ENCODE data around the gene CAMK2D.

CAMK2D gene

DNA sequence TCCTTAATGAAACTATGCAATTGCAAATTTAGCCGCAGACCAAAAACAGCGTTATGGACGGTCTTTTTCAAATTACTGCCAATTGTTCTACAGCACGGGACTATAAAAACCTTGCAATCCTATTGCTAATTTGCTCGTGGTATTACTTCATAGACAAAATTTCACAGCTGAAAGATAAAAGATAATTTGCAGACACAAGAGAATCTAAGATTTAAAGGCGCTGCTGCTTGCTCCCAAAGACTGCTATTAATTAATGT lies 1.4 kb upstream of the CAMK2D start:
- no peak for DNase-seq (ENCODE audit: low read depth in 2 of 2, low spot score in 1 of 2)

GRCh38 chr4:113762186-113763028 lies 869 bp upstream of the CAMK2D start:
- DNase-seq (ENCODE audit: low read depth in 2 of 2, low spot score in 1 of 2): peak; percentile 98 to 99

DNA sequence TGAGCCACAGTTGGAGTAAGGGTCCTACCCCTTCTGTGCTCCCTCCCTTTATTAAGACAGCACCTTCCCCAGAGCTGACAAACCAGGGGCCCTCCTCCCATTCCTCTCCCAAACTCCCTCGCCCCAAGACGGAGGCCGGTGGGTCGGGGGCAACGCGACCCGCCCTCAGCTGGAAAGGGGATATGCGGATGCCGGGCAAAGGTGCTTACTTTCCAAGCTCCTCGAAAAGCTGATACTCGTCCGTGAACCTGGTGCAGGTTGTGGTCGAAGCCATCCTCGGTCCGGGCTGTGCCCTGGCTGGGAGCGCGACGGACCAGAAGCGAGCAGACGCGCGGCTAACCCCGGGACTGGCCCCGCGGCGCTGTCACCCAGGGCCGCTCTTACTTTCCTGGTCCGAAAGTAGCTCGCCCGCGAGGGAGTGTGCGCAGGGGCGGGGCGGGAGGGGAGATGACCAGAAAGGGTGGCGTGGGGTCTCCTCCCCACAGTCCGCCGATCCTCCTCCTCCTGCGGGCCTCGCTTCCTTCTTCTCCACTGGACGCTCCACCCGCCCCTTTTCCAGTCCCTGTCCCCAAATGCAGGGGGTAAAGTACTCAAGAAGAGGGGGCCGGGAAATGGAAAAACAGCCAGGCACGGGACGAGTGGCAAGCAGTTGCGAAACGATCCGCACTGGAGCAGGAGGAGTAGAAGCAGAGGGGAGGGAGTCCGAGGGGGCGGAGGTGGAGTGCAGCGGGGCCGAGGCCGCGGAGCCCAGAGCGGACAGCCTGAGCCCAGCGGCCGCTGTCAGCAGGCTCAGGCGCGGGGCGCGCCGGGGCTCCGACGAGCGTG lies 531 bp downstream of the CAMK2D start:
- DNase-seq (ENCODE audit: low read depth in 2 of 2, low spot score in 1 of 2): peak in 1 of 2 donors; percentile 25

DNA sequence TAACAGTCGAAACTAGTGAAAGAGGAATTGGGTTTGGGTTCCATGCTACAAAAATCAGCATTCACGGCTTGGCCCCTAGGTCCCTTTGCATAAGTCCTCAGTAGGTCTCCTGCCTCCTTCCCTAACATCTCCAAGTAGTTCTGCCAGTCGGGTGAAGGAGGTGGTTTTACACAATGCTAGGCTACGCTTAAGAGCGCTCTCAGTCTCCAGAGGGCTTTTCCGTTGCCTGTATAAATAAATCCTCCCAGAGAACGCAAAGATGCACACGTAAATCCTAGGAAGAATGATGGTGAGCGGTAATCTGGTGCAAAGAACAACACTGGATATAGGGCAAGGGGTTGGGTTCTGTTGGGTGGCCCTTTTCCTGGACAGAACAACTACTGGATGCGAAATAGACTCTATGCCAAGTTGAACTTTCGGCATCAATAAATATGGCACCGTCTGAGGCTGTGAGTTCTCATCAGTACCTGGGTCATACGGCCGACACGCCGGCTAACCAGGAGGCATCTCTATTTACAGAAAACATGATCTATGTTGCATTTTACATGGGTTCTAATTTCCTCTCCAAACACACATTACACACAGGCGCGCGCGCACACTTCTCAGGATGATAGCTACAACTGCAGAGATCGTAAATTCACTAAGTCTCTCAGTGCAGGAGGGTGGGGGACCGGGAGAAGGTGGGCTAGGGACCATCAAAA lies 1.3 kb downstream of the CAMK2D start:
- no peak for DNase-seq (ENCODE audit: low read depth in 2 of 2, low spot score in 1 of 2)

DNA sequence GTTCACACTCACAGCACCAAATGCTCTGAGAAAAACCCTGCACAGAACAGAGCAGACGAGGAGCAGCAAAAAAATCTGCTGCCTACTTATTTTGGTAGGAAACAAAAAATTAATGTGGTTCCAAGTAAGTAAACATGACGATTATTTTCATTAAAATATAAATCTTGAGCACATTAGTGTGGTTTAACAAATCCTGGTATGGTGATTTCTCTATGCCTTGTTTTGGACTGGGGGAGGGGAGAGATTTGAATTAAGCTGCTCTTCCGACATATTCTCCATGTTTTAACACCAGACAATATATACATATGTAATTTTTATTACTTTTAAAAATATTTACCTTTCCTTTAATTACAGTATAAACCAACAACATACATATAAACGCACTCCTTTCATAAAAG lies 1.8 kb downstream of the CAMK2D start:
- no peak for DNase-seq (ENCODE audit: low read depth in 2 of 2, low spot score in 1 of 2)

GRCh38 chr4:113758372-113758771 lies 3.2 kb downstream of the CAMK2D start:
- DNase-seq (ENCODE audit: low read depth in 2 of 2, low spot score in 1 of 2): no peak

DNA sequence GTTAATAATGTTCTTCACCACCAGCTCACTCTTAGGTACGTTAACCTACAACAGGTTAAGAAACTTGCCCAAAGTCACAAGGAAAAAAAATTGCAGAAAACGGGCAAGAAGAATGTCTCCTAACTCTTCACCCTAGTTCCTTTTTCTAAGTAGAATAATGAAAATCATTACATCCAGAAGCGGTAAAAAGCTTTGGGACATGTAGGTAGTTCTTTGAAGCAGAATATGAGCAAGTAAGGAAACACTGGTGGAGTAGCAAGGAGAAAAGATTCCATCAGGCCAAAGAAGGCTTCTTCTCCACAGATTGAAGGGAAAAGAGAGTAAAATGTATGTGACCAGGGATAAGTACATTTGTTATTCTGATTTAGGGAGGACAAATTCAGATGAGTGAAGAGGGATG lies 4.1 kb downstream of the CAMK2D start:
- DNase-seq (ENCODE audit: low read depth in 2 of 2, low spot score in 1 of 2): no peak

DNA sequence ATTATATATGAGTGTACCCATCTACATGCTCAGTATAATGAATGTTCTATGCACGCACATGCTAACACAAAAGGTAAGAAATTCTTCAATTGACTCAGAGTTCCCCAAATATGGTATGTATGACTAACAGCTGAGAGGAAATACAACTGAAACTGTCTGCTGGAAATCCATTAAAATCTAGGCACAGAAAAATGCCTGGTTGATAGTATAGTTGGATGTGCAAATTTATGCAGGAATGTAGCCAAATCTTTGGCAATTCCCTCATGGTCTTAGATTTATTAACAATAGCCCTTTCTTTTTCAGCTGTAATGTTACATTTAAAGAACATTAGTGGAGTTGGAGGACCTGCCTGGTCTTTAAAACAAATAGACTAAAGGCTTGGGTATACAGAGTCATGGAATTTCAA lies 5.5 kb downstream of the CAMK2D start:
- no peak for DNase-seq (ENCODE audit: low read depth in 2 of 2, low spot score in 1 of 2)

GRCh38 chr4:113750734-113751133 lies 10.8 kb downstream of the CAMK2D start:
- no peak for DNase-seq (ENCODE audit: low read depth in 2 of 2, low spot score in 1 of 2)

DNA sequence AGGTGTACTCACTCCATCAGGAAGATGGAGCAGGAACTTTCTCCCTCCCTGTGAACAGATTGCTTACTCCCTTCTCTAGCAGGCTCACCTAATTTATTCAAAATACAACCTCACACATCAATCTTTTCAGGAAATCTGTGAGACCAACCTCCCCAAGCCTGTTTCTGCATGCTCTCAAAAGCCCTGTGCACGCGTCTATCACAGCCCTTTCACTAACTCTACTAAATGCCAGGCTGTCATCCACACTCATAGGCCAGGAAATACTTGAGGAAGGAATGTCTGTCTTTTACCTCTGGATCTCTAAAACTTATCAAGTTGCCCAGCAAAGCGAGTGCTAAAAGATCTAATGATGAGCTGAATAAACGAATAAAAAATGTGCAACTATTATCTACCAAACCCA lies 11.2 kb downstream of the CAMK2D start:
- DNase-seq (ENCODE audit: low read depth in 2 of 2, low spot score in 1 of 2): no peak

DNA sequence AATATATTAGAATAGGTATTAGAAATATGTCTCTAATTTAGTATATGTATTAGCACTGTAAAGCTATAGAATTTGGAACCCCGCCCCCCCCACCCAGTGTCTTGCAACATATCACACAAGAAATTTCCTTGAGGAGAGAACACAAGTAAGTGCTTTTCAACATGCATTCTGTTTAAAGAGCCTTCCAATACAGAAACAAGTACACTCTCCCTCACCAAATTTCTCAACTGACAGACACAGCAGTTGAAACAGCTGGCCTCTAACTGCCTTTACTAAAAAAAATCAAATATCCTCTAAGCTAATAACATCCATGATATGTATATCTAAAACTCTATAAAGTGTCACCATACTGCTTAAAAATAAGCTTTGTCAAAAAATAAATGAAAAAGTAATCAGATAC lies 12.4 kb downstream of the CAMK2D start:
- DNase-seq (ENCODE audit: low read depth in 2 of 2, low spot score in 1 of 2): no peak

DNA sequence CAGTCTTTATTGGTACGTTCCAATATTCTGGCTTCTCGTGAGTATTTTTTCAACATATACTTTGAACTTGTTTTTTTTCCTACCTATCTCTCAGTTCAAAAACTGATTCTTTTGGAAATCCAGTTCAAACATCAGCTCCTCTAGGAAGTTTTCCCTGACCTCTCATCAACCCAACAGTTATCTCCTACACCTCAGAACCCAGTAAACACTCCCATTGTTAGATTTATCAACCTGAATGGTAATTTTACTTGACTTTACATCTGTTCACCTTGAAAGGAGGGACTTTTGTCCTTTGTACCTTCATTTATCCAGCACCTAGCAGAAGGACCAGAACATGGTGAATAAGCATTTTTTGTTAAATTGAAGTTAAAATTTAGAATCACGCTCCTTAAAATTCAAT lies 13.6 kb downstream of the CAMK2D start:
- DNase-seq (ENCODE audit: low read depth in 2 of 2, low spot score in 1 of 2): no peak

DNA sequence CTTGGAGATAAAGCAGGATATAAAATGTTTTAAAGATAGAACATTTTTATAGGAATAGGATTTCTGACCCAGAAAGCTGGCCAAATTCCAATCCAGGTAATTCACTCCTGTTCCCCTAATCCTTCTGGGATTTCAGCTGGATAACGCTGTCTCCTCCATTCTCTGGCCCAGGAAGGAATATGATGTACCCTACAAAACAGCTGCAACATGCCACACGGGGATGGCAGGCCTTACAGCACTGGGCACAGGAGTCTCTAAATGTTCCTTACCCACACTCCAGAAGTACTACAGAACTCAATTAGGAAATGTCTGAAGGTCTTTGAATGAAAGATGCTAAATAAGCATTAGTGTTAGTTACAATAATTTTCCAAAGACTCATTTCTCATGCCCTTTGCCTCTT lies 15.8 kb downstream of the CAMK2D start:
- DNase-seq (ENCODE audit: low read depth in 2 of 2, low spot score in 1 of 2): no peak

GRCh38 chr4:113744667-113745240 lies 16.8 kb downstream of the CAMK2D start:
- DNase-seq (ENCODE audit: low read depth in 2 of 2, low spot score in 1 of 2): no peak

GRCh38 chr4:113743690-113744089 lies 17.8 kb downstream of the CAMK2D start:
- DNase-seq (ENCODE audit: low read depth in 2 of 2, low spot score in 1 of 2): no peak

DNA sequence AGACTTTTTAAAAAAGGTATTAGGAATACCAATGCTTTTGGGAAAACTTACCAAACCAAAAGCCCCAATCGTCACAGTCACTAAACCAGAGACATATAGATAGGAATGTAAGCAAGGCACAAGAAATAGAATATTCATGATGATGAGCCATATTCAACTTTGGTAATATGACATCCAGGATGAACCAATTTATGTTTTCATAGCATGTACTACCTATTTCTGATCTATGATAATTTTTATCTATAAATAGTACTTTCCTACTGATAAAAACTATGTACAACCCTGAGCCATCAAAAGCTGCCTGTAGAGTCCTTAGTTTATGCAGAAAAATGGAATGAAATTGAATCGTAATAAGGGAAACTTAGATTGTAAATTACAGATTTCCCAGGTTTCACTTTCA lies 18.9 kb downstream of the CAMK2D start:
- DNase-seq (ENCODE audit: low read depth in 2 of 2, low spot score in 1 of 2): no peak

DNA sequence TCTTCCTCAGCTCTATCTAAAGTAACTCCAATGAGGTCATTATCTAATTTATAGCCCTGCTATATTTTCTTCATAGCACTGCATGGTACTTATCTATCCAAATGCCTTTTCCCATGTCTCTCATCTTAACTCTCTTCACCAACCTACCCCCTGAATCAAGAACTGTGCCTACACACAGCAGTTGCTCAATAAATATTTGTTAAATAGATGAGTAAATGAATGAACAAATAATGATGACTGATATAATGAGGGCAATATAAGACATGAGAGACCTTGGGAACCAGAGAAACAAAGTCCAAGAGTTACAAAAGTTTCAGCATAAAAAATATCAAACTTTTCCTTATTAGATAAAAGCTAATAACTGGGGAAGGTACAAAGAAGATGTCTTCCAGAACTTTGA lies 19.6 kb downstream of the CAMK2D start:
- DNase-seq (ENCODE audit: low read depth in 2 of 2, low spot score in 1 of 2): no peak

GRCh38 chr4:113740857-113741379 lies 20.6 kb downstream of the CAMK2D start:
- DNase-seq (ENCODE audit: low read depth in 2 of 2, low spot score in 1 of 2): no peak

GRCh38 chr4:113739197-113739596 lies 22.3 kb downstream of the CAMK2D start:
- DNase-seq (ENCODE audit: low read depth in 2 of 2, low spot score in 1 of 2): no peak

GRCh38 chr4:113738251-113738650 lies 23.3 kb downstream of the CAMK2D start:
- DNase-seq (ENCODE audit: low read depth in 2 of 2, low spot score in 1 of 2): no peak

DNA sequence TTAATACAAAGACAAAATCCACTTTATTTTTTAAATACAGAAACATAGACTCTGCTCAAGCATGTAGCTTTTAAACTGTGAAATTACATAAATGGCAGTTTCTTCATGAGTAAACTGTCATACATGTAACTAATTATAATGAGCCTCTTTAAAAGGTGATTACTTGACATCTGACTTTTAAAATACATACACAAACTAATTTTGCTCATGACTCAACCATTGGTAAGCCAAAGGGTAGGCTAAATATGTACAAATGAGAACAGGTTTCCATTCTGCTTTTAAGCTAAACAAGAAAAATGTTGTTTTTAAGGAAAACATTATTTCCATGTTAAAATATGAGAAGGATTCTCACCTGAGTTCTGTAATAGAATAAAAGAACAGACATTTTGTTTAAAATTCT lies 27.9 kb downstream of the CAMK2D start:
- no peak for DNase-seq (ENCODE audit: low read depth in 2 of 2, low spot score in 1 of 2)

All from stimulated activated CD8-positive, alpha-beta memory T cell treated with anti-CD3 and anti-CD28 coated beads, Interleukin-4, amount 100 ng/mL, for 1 hour (primary cell).